WTC11 (cell line): Measurements from ENCODE around the gene OR3A2. TPM values are rescaled to one million over a fixed set of nuclear protein-coding genes. Genes with fewer than 3 reads are reported as not detected.

Experiments used
- ATAC-seq: fragments of 200-7000 bp; cut with Tn5 transposase; 2 replicates; pipeline ENCODE4 v1.10.0; 2021; ENCODE audit warnings: mild to moderate bottlenecking, moderate library complexity
- CTCF ChIA-PET: fragments of 300-600 bp; sonication (Branson Sonifier 250); formaldehyde crosslinking; loops from one replicate; lab custom pipeline; 2021; ENCODE audit warnings: antibody characterized with exemption; lab: Charles Lee
- POLR2A ChIA-PET: fragments of 350-600 bp; sonication (Branson Sonifier 250); formaldehyde crosslinking; loops from one replicate; lab custom pipeline; 2021; ENCODE audit warnings: antibody characterized with exemption; lab: Charles Lee
- DNase-seq: peaks from one replicate; pipeline ENCODE4 v3.0.0; 2021; ENCODE audit warnings: low spot score
- H3K27ac Mint-ChIP-seq: 2 replicates; pipeline ENCODE4 v1.8.0; 2021; ENCODE audit warnings: mixed read lengths
- H3K27me3 Mint-ChIP-seq: 2 replicates; pipeline ENCODE4 v1.8.0; 2021; ENCODE audit warnings: low read depth, mild to moderate bottlenecking, moderate library complexity, mixed read lengths
- H3K36me3 Mint-ChIP-seq: 2 replicates; pipeline ENCODE4 v1.8.0; 2021; ENCODE audit warnings: mixed read lengths
- H3K4me1 Mint-ChIP-seq: 2 replicates; pipeline ENCODE4 v1.8.0; 2022; ENCODE audit warnings: mixed read lengths
- H3K4me3 Mint-ChIP-seq: 2 replicates; pipeline ENCODE4 v1.8.0; 2021; ENCODE audit warnings: mild to moderate bottlenecking, moderate library complexity, mixed read lengths
- H3K9me3 Mint-ChIP-seq: 2 replicates; pipeline ENCODE4 v1.8.0; 2021; ENCODE audit warnings: mixed read lengths
- CBFB ChIP-seq: sonication (generic); formaldehyde crosslinking; IDR thresholded peaks from 2 replicates; pipeline ENCODE4 v1.8.1; 2022; ENCODE audit warnings: mild to moderate bottlenecking, low read depth, missing genetic modification reagents
- FOXP1 ChIP-seq: sonication (generic); formaldehyde crosslinking; IDR thresholded peaks from 2 replicates; pipeline ENCODE4 v1.8.0; 2022; ENCODE audit warnings: missing genetic modification reagents, mild to moderate bottlenecking, moderate library complexity, borderline replicate concordance
- GRHL2 ChIP-seq: fragments of 250-450 bp; sonication (Bioruptor Pico); IDR thresholded peaks from 2 replicates; pipeline ENCODE4 v1.8.0; 2022; ENCODE audit warnings: mild to moderate bottlenecking, moderate library complexity; ENCODE audit not compliant: insufficient replicate concordance, severe bottlenecking
- JUN ChIP-seq: sonication (generic); formaldehyde crosslinking; IDR thresholded peaks from 2 replicates; pipeline ENCODE4 v1.8.0; 2023; ENCODE audit warnings: mild to moderate bottlenecking, missing genetic modification reagents
- NFYB ChIP-seq: sonication (generic); formaldehyde crosslinking; conservative IDR thresholded peaks from 2 replicates; pipeline ENCODE4 v1.8.0; 2022; ENCODE audit warnings: low read depth, missing genetic modification reagents
- OVOL2 ChIP-seq: fragments of 250-450 bp; sonication (Bioruptor Pico); IDR thresholded peaks from 2 replicates; pipeline ENCODE4 v1.9.0; 2021; ENCODE audit warnings: mild to moderate bottlenecking, borderline replicate concordance
- PRDM15 ChIP-seq: sonication (generic); formaldehyde crosslinking; IDR thresholded peaks from 2 replicates; pipeline ENCODE4 v1.8.0; 2022; ENCODE audit warnings: missing genetic modification reagents
- RORB ChIP-seq: fragments of 250-450 bp; sonication (Bioruptor Pico); IDR thresholded peaks from 2 replicates; pipeline ENCODE4 v1.9.0; 2021; ENCODE audit warnings: mild to moderate bottlenecking
- SMAD3 ChIP-seq: sonication (generic); formaldehyde crosslinking; IDR thresholded peaks from 2 replicates; pipeline ENCODE4 v1.8.0; 2022; ENCODE audit warnings: missing genetic modification reagents, mild to moderate bottlenecking, borderline replicate concordance
- SMAD4 ChIP-seq: sonication (generic); formaldehyde crosslinking; IDR thresholded peaks from 2 replicates; pipeline ENCODE4 v1.8.0; 2022; ENCODE audit warnings: mild to moderate bottlenecking, missing genetic modification reagents
- SP1 ChIP-seq: sonication (generic); formaldehyde crosslinking; conservative IDR thresholded peaks from 2 replicates; pipeline ENCODE4 v1.8.1; 2022; ENCODE audit warnings: missing genetic modification reagents
- TP53 ChIP-seq: sonication (generic); formaldehyde crosslinking; IDR thresholded peaks from 2 replicates; pipeline ENCODE4 v1.8.1; 2023; ENCODE audit warnings: mild to moderate bottlenecking, missing genetic modification reagents
- ZBTB43 ChIP-seq: sonication (generic); formaldehyde crosslinking; IDR thresholded peaks from 2 replicates; pipeline ENCODE4 v1.8.1; 2023; ENCODE audit warnings: mild to moderate bottlenecking, missing genetic modification reagents
- ZNF423 ChIP-seq: fragments of 250-450 bp; sonication (Bioruptor Pico); IDR thresholded peaks from 2 replicates; pipeline ENCODE4 v2.1.2; 2022; ENCODE audit warnings: mild to moderate bottlenecking, moderate library complexity
- ZNF671 ChIP-seq: fragments of 250-450 bp; sonication (Bioruptor Pico); IDR thresholded peaks from 2 replicates; pipeline ENCODE4 v1.8.0; 2021; ENCODE audit warnings: mild to moderate bottlenecking
- total RNA-seq: library from RNA; stranded (reverse); gene quantifications from 3 replicates; pipeline ENCODE4 v1.2.3, GENCODE V29; 2021
- TF ChIP-seq, protein P1 (sequence below): fragments of 250-450 bp; sonication (Bioruptor Pico); IDR thresholded peaks from 2 replicates; pipeline ENCODE4 v1.9.0; 2021; ENCODE audit warnings: moderate library complexity, mild to moderate bottlenecking, inconsistent platforms, borderline replicate concordance
- TF ChIP-seq, protein P2 (sequence below): sonication (generic); formaldehyde crosslinking; conservative IDR thresholded peaks from 2 replicates; pipeline ENCODE4 v1.8.1; 2022; ENCODE audit warnings: mild to moderate bottlenecking, missing genetic modification reagents
- TF ChIP-seq, protein P3 (sequence below): sonication (generic); formaldehyde crosslinking; IDR thresholded peaks from 2 replicates; pipeline ENCODE4 v1.8.1; 2023; ENCODE audit warnings: mild to moderate bottlenecking, moderate library complexity, missing genetic modification reagents
- TF ChIP-seq, protein P4 (sequence below): sonication (generic); formaldehyde crosslinking; IDR thresholded peaks from 2 replicates; pipeline ENCODE4 v1.8.1; 2022; ENCODE audit warnings: mild to moderate bottlenecking, missing genetic modification reagents, moderate library complexity, borderline replicate concordance

OR3A2 gene
- total RNA-seq, 1 experiment from 2014 or later = not detected

DNA sequence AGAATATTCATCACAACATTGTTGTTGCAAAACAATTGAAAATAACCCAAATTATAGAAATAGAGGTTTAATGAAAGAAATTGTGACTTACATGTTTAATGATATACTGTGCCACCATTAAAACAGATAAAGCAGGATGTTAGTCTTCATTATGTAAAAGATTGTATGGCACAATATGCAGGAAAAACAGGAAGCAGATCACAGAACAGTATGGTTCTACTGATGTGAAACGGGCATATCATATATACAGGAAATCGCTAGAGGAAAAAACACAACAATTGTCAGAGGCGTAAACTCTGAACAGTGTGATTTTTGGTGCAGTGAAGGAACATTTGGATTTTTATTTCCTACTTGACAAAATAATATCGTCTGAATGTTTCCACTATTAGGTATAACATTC, 110.0 kb downstream of the OR3A2 start:
- H3K27ac Mint-ChIP-seq = no peak overlapping the region
- no peak for TF ChIP-seq ZNF671
- no peak for TF ChIP-seq CBFB (CRISPR knock-in tag)
- no peak for TF ChIP-seq SMAD3
- CTCF ChIA-PET = no interaction called here
- no peaks in the 10 kb centered on the region; the same call in 1 of the 2 replicates for H3K27me3 Mint-ChIP-seq
- no peaks in the 10 kb centered on the region for H3K4me1 Mint-ChIP-seq
- no peak overlapping the region for H3K4me3 Mint-ChIP-seq
- ATAC-seq = no peak
- POLR2A ChIA-PET = no interaction called here
- peaks cover 31% of the 10 kb centered on the region for H3K9me3 Mint-ChIP-seq
- no peaks in the 10 kb centered on the region for H3K36me3 Mint-ChIP-seq
- DNase-seq = no peak

DNA sequence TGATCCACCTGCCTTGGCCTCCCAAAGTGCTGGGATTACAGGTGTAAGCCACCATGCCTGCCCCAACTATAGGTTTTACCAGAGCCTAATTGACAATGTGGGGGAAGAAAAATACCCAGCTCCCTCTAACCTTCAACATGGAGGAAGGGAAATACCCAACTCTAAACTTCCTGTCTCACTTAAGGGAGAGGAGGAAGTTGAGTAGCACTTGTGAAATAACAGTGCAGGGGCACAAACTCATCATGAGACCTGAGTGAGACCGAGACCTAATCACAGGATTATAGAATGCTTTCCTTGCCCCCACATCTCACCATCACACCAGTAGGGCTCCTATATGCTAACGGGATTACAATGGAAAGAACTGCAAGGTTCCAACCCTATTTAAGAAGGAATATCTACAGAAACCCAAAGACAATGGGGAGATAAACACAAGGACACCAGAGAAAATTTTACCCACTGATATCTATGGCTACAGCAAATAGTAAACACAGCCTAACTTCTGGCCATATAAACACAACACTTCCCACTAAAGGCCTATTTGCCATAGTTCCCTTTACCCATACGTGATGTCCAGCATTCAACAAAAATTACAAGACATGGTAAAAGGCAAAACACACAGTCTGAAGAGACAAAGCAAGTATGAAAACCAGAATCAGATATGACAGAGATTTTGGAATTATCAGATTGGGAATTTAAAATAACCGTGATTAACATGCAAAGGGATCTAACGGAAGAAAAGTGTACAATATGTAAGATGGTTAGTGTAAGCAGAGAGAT, 114.8 kb downstream of the OR3A2 start:
- Mint-ChIP-seq H3K4me1 (no peaks in the 10 kb centered on the region), H3K9me3 (peaks cover 48% of the 10 kb centered on the region), H3K27me3 (no peaks in the 10 kb centered on the region; the same call in 1 of the 2 replicates), H3K36me3 (peaks cover 5% of the 10 kb centered on the region; the same call in 1 of the 2 replicates), H3K27ac (no peak overlapping the region), H3K4me3 (no peak overlapping the region)
- ChIA-PET CTCF (no interaction called here), POLR2A (no interaction called here)
- TF ChIP-seq SP1 (CRISPR knock-in tag) = no peak
- TF ChIP-seq, protein P1, sequence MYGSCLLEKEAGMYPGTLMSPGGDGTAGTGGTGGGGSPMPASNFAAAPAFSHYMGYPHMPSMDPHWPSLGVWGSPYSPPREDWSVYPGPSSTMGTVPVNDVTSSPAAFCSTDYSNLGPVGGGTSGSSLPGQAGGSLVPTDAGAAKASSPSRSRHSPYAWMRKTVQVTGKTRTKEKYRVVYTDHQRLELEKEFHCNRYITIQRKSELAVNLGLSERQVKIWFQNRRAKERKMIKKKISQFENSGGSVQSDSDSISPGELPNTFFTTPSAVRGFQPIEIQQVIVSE (CRISPR knock-in tag) = no peak
- no peak for TF ChIP-seq NFYB (CRISPR knock-in tag)
- no peak for TF ChIP-seq GRHL2 (CRISPR knock-in tag)
- no peak for TF ChIP-seq JUN (CRISPR knock-in tag)
- TF ChIP-seq PRDM15 (CRISPR knock-in tag) = no peak
- TF ChIP-seq, protein P2, sequence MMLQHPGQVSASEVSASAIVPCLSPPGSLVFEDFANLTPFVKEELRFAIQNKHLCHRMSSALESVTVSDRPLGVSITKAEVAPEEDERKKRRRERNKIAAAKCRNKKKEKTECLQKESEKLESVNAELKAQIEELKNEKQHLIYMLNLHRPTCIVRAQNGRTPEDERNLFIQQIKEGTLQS (CRISPR knock-in tag) = no peak
- DNase-seq = no peak
- no peak for ATAC-seq

- no peak for DNase-seq
- peaks cover 6% of the 10 kb centered on the region for H3K36me3 Mint-ChIP-seq
- no peak for TF ChIP-seq ZNF423 (CRISPR knock-in tag)
- TF ChIP-seq ZBTB43 = no peak
- no peak for TF ChIP-seq TP53
- TF ChIP-seq, protein P1 (CRISPR knock-in tag) = no peak
- TF ChIP-seq, protein P3, sequence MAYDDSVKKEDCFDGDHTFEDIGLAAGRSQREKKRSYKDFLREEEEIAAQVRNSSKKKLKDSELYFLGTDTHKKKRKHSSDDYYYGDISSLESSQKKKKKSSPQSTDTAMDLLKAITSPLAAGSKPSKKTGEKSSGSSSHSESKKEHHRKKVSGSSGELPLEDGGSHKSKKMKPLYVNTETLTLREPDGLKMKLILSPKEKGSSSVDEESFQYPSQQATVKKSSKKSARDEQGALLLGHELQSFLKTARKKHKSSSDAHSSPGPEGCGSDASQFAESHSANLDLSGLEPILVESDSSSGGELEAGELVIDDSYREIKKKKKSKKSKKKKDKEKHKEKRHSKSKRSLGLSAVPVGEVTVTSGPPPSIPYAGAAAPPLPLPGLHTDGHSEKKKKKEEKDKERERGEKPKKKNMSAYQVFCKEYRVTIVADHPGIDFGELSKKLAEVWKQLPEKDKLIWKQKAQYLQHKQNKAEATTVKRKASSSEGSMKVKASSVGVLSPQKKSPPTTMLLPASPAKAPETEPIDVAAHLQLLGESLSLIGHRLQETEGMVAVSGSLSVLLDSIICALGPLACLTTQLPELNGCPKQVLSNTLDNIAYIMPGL (CRISPR knock-in tag) = no peak
- TF ChIP-seq RORB (CRISPR knock-in tag) = no peak
- TF ChIP-seq, protein P4, sequence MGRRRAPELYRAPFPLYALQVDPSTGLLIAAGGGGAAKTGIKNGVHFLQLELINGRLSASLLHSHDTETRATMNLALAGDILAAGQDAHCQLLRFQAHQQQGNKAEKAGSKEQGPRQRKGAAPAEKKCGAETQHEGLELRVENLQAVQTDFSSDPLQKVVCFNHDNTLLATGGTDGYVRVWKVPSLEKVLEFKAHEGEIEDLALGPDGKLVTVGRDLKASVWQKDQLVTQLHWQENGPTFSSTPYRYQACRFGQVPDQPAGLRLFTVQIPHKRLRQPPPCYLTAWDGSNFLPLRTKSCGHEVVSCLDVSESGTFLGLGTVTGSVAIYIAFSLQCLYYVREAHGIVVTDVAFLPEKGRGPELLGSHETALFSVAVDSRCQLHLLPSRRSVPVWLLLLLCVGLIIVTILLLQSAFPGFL (CRISPR knock-in tag) = no peak
- TF ChIP-seq OVOL2 (CRISPR knock-in tag) = no peak
- no peak for TF ChIP-seq FOXP1
- no peak for TF ChIP-seq SMAD4
- no peak for TF ChIP-seq ZNF671
- H3K4me3 Mint-ChIP-seq = no peak overlapping the region
- H3K27ac Mint-ChIP-seq = no peak overlapping the region
- H3K4me1 Mint-ChIP-seq = peaks cover 8% of the 10 kb centered on the region
- no peak for ATAC-seq
- POLR2A ChIA-PET = no interaction called here
- CTCF ChIA-PET = no interaction called here
- peaks cover 20% of the 10 kb centered on the region for H3K9me3 Mint-ChIP-seq
- peaks cover 5% of the 10 kb centered on the region for H3K27me3 Mint-ChIP-seq
Observed at GRCh38 chr17:3260600-3260999, 125.5 kb downstream of the OR3A2 start.
